Natural killer cell treated with Interleukin-12 subunit alpha and Interleukin-12 subunit beta and Interleukin-15 and Interleukin-18, amount 100 ng/mL, for 72 hours (primary cell): ENCODE measurements around the gene PRPS2. TPM values are rescaled to one million over a fixed set of nuclear protein-coding genes. Genes with fewer than 3 reads are reported as not detected.

Source experiments
- ATAC-seq, 2 donors: fragments of 150-1000 bp; cut with Tn5 transposase in 1 of 2; sonication (Bioruptor Pico), chemical (Tn5 transposase) in 1 of 2; 2 replicates each; pipeline ENCODE4 v1.10.0; 2021
- DNase-seq: peaks from one replicate; pipeline ENCODE4 v3.0.0; 2022; ENCODE audit warnings: low spot score
- H3K27ac Mint-ChIP-seq, 2 donors: 1 replicate in 1 of 2; 2 replicates in 1 of 2; pipeline ENCODE4 v1.8.0; 2022; ENCODE audit warnings: mixed read lengths in 2 of 2, mild to moderate bottlenecking in 1 of 2, moderate library complexity in 1 of 2
- H3K27me3 Mint-ChIP-seq, 2 donors: 1 replicate in 1 of 2; 2 replicates in 1 of 2; pipeline ENCODE4 v1.8.0; 2022; ENCODE audit warnings: mixed read lengths in 2 of 2
- H3K36me3 Mint-ChIP-seq: one replicate; pipeline ENCODE4 v1.8.0; 2022; ENCODE audit warnings: mixed read lengths
- H3K4me1 Mint-ChIP-seq, 2 donors: 1 replicate in 1 of 2; 2 replicates in 1 of 2; pipeline ENCODE4 v1.8.0; 2022; ENCODE audit warnings: low read depth in 2 of 2, mixed read lengths in 2 of 2, mild to moderate bottlenecking in 1 of 2
- H3K4me3 Mint-ChIP-seq: one replicate; pipeline ENCODE4 v1.8.0; 2022; ENCODE audit warnings: mixed read lengths
- H3K9me3 Mint-ChIP-seq: 2 replicates; pipeline ENCODE4 v1.8.0; 2022; ENCODE audit warnings: mixed read lengths
- total RNA-seq, 2 donors: library from RNA; stranded (reverse); gene quantifications; one replicate each; pipeline ENCODE4 v1.2.3, GENCODE V29; 2022

PRPS2 gene
- total RNA-seq: 10 to 100 TPM; 52.3 to 70.2 TPM

DNA sequence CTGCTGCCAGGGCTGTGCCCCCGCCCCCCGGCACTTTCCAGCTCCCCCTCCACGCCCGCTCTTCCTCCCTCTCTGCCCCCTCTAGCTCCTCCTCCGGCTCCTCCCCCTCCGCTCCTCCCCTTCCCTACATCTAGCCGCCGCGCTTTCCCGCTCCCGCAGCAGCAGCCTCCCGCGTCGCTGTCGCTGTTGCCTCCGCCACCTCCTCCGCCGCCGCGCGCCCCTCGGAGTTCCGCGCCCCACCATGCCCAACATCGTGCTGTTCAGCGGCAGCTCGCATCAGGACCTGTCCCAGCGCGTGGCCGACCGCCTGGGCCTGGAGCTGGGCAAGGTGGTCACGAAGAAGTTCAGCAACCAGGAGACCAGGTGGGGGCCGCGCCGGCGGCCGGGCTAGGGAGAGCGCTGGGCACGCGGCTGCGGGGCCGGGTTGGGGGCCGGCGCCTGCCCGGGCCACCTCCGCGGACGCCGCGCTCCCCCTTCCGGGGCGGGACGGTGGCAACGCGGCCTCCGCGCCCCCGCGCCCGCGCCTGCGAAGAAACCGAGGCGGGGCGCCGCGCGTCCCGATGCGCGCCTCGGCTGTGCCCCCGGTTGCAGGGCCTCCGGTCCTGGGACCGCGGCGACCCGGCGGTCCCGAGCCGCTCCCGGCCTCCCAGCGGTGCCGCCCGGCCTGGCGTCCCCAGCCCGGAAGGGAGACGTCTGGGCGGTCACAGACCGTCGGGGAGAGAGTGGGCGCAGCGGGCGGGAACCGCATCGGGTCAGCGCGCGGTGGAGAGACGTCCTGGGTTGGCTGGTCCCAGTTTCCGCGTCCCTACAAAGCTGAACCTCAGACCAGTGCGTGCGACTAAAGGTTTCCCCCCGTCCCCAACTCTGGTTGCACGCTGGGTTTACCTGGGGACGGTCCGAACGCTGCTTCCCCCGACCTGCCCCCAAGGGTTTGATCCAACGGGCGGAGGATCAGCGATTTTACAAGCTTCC is at the start of gene PRPS2:
TSS of gene PRPS2 (plus strand) at position 156 of the 972 bp plus-strand sequence. CDS start at position 242, 86 bp downstream.
- Mint-ChIP-seq H3K27me3 (peaks cover 0 to 12% of the 10 kb centered on the region in 2 donors), H3K4me1 (peaks cover 11 to 12% of the 10 kb centered on the region in 2 donors), H3K36me3 (no peaks in the 10 kb centered on the region), H3K27ac (peak within 1 kb of the TSS in 1 of 2 donors; percentile 35), H3K4me3 (peak within 1 kb of the TSS; percentile 84), H3K9me3 (no peaks in the 10 kb centered on the region)
- DNase-seq (peak; percentile 76), ATAC-seq (peak; percentile 93 to 95)

DNA sequence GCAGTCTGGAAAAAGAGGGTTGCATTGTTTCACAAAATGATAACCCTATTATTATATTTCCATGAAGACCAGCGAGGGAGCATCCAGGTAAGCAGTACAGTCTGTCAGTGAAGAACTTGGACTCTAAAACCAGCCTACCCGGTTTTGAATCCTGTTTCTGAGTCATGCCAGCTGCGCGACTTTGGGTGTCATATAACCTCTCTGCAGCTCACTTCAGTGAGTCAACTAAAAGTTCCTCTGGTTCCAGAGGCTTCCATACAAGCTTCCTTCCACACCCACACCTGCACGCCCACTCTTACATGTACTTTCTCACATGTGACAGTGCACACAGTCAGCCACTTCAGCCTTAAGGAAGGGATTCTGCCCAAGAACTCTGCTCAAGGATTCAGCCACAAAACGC is 49.8 kb upstream of the PRPS2 start:
- no peaks in the 10 kb centered on the region for H3K36me3 Mint-ChIP-seq
- H3K4me3 Mint-ChIP-seq: no peak overlapping the region
- no peak for DNase-seq
- H3K27me3 Mint-ChIP-seq: peaks cover 0 to 17% of the 10 kb centered on the region in 2 donors
- H3K9me3 Mint-ChIP-seq: no peaks in the 10 kb centered on the region
- no peak for ATAC-seq
- no peaks in the 10 kb centered on the region for H3K4me1 Mint-ChIP-seq
- H3K27ac Mint-ChIP-seq: no peak overlapping the region

DNA sequence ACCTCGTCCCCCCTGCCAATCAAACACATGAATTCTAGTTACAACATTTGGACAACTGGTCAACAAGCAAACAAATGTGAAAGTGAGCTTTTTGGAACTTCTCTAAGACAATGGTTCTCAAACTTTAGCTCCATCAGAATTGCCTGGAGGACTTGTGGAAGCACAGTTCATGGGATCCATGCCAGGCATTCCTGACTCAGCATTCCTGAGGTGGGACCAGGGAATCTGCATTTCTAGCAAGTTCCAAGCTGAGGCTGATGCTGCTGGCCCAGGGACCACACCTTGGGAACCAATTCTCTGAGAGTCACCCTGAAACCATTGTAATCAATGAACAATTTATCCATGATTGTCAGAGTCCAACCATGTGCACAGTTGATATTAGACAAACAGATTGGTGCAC is 43.8 kb upstream of the PRPS2 start:
- H3K4me3 Mint-ChIP-seq: no peak overlapping the region
- H3K4me1 Mint-ChIP-seq: no peaks in the 10 kb centered on the region
- no peaks in the 10 kb centered on the region for H3K36me3 Mint-ChIP-seq
- no peak for ATAC-seq
- H3K27me3 Mint-ChIP-seq: peaks cover 0 to 17% of the 10 kb centered on the region in 2 donors
- H3K27ac Mint-ChIP-seq: no peak overlapping the region
- peaks cover 2% of the 10 kb centered on the region for H3K9me3 Mint-ChIP-seq
- no peak for DNase-seq

DNA sequence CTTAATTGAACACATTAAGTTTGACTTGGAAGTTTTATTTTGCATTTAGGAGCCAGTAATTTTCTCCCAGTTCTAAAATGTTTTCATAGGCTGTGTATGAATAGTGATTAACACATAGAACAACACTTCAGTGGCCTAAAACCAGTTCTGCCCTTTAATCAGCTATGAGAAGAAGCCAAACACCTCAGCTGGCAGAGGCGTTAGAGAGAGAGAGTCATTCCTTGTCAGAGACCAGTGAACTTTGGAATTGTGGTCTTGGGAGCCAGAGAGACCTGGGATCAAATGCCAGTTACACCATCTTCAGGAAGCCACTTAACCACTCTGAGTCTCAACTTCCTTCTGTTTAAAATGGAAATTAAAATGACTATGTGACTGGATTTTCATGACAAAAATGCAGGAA is 39.3 kb upstream of the PRPS2 start:
- peaks cover 2% of the 10 kb centered on the region for H3K9me3 Mint-ChIP-seq
- H3K4me3 Mint-ChIP-seq: no peak overlapping the region
- H3K36me3 Mint-ChIP-seq: no peaks in the 10 kb centered on the region
- peaks cover 0 to under 1% of the 10 kb centered on the region in 2 donors for H3K4me1 Mint-ChIP-seq
- ATAC-seq (no peak), DNase-seq (no peak)
- H3K27me3 Mint-ChIP-seq: peaks cover 8% of the 10 kb centered on the region in 2 donors
- no peak overlapping the region for H3K27ac Mint-ChIP-seq

DNA sequence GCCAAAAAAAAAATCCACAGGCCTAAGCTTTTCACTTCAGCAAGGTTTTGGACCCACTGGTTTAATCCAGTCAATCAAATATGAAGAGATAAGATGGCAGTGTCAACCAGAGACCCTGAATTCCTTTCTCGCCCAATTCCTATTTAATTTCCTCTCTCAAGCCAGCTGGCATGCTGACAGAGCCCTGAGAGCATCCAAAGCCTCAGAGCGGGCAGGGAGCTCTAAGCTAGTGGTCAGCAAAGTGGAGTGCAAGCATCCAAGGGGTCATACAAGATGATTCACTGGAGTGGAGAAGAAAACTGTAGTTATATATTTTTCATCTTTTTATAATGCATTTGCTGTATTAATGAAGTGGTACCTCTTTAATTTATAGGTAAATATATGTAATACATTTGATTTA is 37.8 kb upstream of the PRPS2 start:
- DNase-seq (no peak), ATAC-seq (no peak)
- H3K27ac Mint-ChIP-seq: no peak overlapping the region
- H3K4me3 Mint-ChIP-seq: no peak overlapping the region
- no peaks in the 10 kb centered on the region for H3K36me3 Mint-ChIP-seq
- peaks cover 2% of the 10 kb centered on the region for H3K9me3 Mint-ChIP-seq
- peaks cover 15 to 21% of the 10 kb centered on the region in 2 donors for H3K27me3 Mint-ChIP-seq
- peaks cover 0 to 4% of the 10 kb centered on the region in 2 donors for H3K4me1 Mint-ChIP-seq

DNA sequence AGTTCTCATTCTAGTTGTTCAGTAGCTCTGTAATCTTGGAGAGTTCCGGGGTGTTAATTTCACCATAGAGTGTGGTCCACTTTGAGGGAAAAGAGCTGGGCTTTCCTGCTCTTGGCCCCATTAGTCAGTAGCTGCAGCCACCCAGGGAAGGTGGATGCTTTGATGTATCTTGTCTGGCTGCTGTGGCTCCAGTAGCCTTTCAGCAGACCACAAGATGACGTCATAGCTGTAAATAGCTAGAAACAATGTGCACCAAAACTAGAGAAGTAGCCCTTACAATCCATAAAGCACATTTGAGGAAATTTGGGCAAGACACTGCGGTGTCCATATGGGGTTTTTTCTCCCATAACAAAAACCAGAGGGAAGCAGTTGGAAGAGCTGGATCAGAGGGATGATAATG is 32.9 kb upstream of the PRPS2 start:
- no peak overlapping the region for H3K4me3 Mint-ChIP-seq
- no peaks in the 10 kb centered on the region for H3K9me3 Mint-ChIP-seq
- no peak overlapping the region for H3K27ac Mint-ChIP-seq
- no peak for ATAC-seq
- H3K27me3 Mint-ChIP-seq: peaks cover 19 to 31% of the 10 kb centered on the region in 2 donors
- DNase-seq: no peak
- H3K4me1 Mint-ChIP-seq: peaks cover 0 to 4% of the 10 kb centered on the region in 2 donors
- H3K36me3 Mint-ChIP-seq: no peaks in the 10 kb centered on the region

DNA sequence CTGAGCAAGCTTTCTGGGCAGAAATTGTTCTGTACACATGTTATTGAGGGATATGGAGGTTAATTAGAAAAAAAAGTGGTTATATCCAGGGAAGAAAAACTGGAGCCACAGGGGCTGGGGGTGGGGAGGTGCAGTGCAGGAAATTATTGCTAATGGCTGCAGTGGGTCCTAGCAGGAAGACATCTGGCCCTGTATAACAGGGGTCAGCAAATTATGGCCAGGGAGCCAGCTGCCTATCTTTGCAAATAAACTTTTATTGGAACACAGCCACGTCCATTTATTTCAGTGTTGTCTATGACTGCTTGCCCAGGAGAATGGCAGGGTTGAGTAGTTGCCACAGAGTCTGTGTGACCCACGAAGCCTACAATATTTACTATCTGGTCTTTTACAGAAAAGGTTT is 23.4 kb upstream of the PRPS2 start:
- ATAC-seq (no peak), DNase-seq (no peak)
- H3K27ac Mint-ChIP-seq: no peak overlapping the region
- no peaks in the 10 kb centered on the region for H3K36me3 Mint-ChIP-seq
- H3K27me3 Mint-ChIP-seq: peaks cover 27 to 29% of the 10 kb centered on the region in 2 donors
- H3K9me3 Mint-ChIP-seq: no peaks in the 10 kb centered on the region
- no peak overlapping the region for H3K4me3 Mint-ChIP-seq
- H3K4me1 Mint-ChIP-seq: peaks cover 0 to 4% of the 10 kb centered on the region in 2 donors

DNA sequence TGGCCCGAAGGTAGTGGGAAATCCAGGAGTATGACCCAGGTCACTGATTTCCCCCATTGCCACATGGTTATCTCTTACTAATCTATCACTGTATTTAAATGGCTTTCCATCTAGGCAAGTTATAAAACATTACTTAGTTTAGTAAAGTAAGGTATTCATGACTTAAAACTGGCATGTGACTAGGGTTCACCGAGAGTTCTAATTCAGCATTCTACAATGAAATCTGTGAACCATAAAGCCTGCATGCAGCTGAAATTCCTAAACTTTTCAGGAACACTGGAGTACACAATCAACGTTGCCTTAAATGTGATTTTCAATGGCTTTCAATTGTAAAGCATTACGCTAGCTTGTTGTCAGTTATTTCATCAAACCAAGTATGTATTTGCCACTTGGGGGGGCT is 22.7 kb upstream of the PRPS2 start:
- Mint-ChIP-seq H3K36me3 (no peaks in the 10 kb centered on the region), H3K9me3 (no peaks in the 10 kb centered on the region), H3K4me1 (peaks cover 0 to 4% of the 10 kb centered on the region in 2 donors), H3K27me3 (peaks cover 27 to 33% of the 10 kb centered on the region in 2 donors), H3K27ac (no peak overlapping the region), H3K4me3 (no peak overlapping the region)
- ATAC-seq (no peak), DNase-seq (no peak)

DNA sequence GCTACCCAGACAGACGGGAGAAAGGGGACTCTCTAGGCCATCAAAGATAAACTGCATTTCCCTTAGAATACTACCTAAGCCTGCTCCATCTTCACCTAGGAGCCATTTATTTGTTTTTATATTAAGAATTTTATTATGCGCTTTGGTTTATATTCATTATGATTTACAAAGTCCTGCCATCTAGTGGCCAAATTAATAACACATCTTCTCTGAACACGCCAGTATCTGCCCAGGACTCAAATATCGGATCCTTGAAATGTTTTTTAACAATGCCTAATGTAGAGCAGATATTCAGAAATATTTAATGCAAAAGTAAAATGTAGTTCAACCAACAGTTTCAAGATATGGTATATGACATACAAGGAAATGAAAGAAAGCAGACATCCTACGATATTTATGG is 20.8 kb upstream of the PRPS2 start:
- Mint-ChIP-seq H3K36me3 (no peaks in the 10 kb centered on the region), H3K4me3 (no peak overlapping the region), H3K4me1 (peaks cover 0 to 4% of the 10 kb centered on the region in 2 donors), H3K9me3 (no peaks in the 10 kb centered on the region), H3K27me3 (peaks cover 27 to 38% of the 10 kb centered on the region in 2 donors), H3K27ac (no peak overlapping the region)
- DNase-seq: no peak
- no peak for ATAC-seq

DNA sequence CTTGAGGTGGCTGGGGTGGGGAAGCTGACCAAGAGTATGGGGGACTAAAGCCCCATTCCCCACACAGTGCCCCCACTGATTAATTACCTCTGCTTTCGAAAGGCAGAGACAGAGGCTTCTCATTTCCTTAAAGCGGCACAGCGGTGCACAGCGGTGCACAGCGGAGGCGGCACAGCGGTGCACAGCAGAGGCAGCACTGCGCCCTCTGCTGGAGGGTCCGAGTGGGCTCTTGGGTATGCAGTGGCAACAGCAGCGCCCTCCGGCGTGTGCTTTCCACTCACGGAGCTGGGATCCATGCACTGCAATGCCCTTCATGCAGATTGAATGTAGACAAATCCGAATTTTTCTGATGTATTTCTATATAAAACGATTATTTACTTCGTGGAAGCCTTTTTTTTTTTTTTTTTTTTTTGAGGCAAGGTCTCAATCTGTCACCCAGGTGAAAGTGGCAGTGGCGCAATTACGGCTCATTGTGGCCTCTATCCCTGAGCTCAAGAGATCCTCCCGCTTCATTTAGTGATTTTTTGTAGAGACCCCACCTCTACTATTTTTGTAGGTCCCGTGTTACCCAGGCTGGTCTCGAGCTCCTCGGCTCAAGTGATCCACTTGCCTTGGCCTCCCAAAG is 19.7 kb upstream of the PRPS2 start:
- no peak overlapping the region for H3K4me3 Mint-ChIP-seq
- ATAC-seq: peak; percentile 92 to 94

DNA sequence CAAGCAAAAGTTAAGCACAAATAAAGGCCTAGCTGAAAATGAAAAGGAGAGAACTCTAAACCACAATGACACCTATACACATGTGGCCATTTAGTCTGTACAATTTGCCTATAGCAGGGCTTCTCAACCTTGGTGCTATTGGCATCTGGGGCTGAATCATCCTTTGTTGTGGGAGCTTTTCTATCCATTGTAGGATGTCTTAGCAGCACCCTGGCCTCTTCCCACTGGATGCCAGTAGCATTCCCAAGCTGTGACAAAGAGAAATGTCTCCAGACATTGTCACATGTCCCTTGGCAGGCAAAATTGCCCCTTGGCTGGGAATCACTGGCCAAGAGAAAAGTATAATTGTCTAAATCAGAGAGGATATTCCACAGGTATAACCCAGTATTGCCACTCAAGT is 13.5 kb upstream of the PRPS2 start:
- ATAC-seq: no peak
- Mint-ChIP-seq H3K4me3 (no peak overlapping the region), H3K36me3 (no peaks in the 10 kb centered on the region), H3K27ac (no peak overlapping the region), H3K4me1 (no peaks in the 10 kb centered on the region), H3K27me3 (peaks cover 0 to 19% of the 10 kb centered on the region in 2 donors), H3K9me3 (no peaks in the 10 kb centered on the region)
- no peak for DNase-seq

More for the DNA sequence above, 19.7 kb upstream of the PRPS2 start:
- no peak overlapping the region for H3K27ac Mint-ChIP-seq
- H3K4me1 Mint-ChIP-seq: peaks cover 0 to 4% of the 10 kb centered on the region in 2 donors
- H3K36me3 Mint-ChIP-seq: no peaks in the 10 kb centered on the region
- peaks cover 23 to 38% of the 10 kb centered on the region in 2 donors for H3K27me3 Mint-ChIP-seq
- DNase-seq: no peak
- no peaks in the 10 kb centered on the region for H3K9me3 Mint-ChIP-seq

DNA sequence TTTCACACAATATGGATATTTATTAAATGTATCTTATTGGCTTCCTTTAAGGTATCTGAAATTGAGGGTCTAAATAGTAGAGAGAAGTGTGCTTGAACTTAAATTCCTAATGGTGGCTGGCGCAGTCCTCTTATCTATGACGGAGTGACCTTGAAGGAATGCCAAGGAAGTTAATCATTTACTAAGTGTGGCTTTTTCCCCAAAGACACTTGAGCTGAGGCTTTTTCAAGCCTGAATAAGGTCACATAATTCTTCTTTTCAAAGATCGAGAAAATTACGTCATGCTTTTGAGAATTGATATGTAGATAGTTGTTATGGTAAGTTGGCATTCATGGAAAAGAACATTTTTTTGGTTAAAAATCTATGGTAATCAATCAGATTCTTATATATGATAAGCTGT is 11.7 kb upstream of the PRPS2 start:
- H3K4me3 Mint-ChIP-seq: no peak overlapping the region
- H3K9me3 Mint-ChIP-seq: no peaks in the 10 kb centered on the region
- no peaks in the 10 kb centered on the region for H3K36me3 Mint-ChIP-seq
- DNase-seq (no peak), ATAC-seq (no peak)
- H3K27ac Mint-ChIP-seq: no peak overlapping the region
- H3K4me1 Mint-ChIP-seq: no peaks in the 10 kb centered on the region
- peaks cover 0 to 8% of the 10 kb centered on the region in 2 donors for H3K27me3 Mint-ChIP-seq

DNA sequence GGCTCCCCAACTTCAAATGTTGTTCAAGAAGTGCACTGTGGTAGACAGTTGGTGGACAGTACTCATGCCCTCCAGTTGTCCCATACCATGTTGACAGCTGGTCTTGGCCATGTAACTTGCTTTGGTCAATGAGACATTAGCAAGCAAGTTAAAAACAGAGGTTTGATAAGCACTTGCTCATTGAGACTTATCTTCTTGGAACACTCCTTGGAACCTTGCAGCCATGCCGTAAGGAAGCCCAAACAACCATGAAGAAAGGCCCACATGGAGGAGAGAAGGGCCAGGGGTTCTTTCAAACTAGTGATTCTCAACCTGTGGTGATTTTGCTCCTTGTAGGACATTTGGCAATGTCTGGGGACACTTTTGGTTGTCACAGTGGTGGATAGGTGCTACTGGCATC is 2.6 kb upstream of the PRPS2 start:
- ATAC-seq: no peak
- Mint-ChIP-seq H3K9me3 (no peaks in the 10 kb centered on the region), H3K36me3 (no peaks in the 10 kb centered on the region), H3K4me3 (no peak overlapping the region), H3K27me3 (peaks cover 0 to 22% of the 10 kb centered on the region in 2 donors), H3K4me1 (peaks cover 9% of the 10 kb centered on the region in 2 donors), H3K27ac (no peak overlapping the region)
- DNase-seq: no peak

DNA sequence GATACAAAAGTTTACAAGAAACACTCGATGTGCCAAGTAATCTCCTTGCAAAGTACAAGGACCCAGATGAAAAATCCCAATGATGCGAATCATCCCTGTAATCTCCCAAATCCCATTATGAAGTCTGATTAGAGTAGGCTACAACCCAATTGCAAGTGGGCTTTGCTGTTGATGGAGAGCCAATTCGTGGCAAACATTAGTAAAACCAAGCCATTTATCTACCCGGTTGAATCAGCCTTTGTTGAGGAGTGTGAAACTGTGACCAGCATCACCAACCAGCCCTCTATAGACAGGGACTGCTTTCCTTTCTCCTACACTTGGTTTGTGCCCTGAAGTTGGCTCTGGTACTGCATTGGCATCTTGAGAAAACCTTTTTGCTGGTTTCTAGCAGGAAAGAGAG is 1.2 kb upstream of the PRPS2 start:
- peak overlapping the region; percentile 79 for H3K4me3 Mint-ChIP-seq

More for the DNA sequence above, 1.2 kb upstream of the PRPS2 start:
- no peak for DNase-seq
- Mint-ChIP-seq H3K27ac (peak overlapping the region in 1 of 2 donors; percentile 33), H3K36me3 (no peaks in the 10 kb centered on the region), H3K9me3 (no peaks in the 10 kb centered on the region), H3K27me3 (peaks cover 0 to 18% of the 10 kb centered on the region in 2 donors), H3K4me1 (peaks cover 9 to 11% of the 10 kb centered on the region in 2 donors)
- no peak for ATAC-seq
